Measurements from ENCODE around the gene ZNF8.
"Not testable (repeated sequence)": the region's sequence is repeated elsewhere in the genome, so short reads cannot be mapped to it uniquely, and the experiment has no call there.

ZNF8 gene

GRCh38 chr19:58252102-58252685, 26.6 kb upstream of the ZNF8 start:
- Histone ChIP-seq H3K4me3 (ENCODE audit: low read depth in 1 of 2, low read length in 1 of 2) (no peak overlapping the region), H3K27me3 (no peaks in the 10 kb centered on the region), H3K9me3 (peaks cover 81% of the 10 kb centered on the region), H3K36me3 (peaks cover 19% of the 10 kb centered on the region), H3K4me1 (ENCODE audit: control insufficient read depth in 1 of 2, insufficient read depth in 1 of 2, low read depth in 1 of 2, low read length in 1 of 2) (no peaks in the 10 kb centered on the region), H3K27ac (no peak overlapping the region)
- no peak for TF ChIP-seq CTCF (IDR thresholded peaks at IDR 0.05)

GRCh38 chr19:58258259-58258658, 20.5 kb upstream of the ZNF8 start:
- H3K9me3 ChIP-seq = peaks cover 91% of the 10 kb centered on the region
- H3K4me3 ChIP-seq (ENCODE audit: low read depth in 1 of 2, low read length in 1 of 2); H3K4me1 ChIP-seq (ENCODE audit: control insufficient read depth in 1 of 2, insufficient read depth in 1 of 2, low read depth in 1 of 2, low read length in 1 of 2); H3K27ac ChIP-seq; H3K27me3 ChIP-seq; H3K36me3 ChIP-seq: not testable (repeated sequence)

- H3K4me1 ChIP-seq (ENCODE audit: control insufficient read depth in 1 of 2, insufficient read depth in 1 of 2, low read depth in 1 of 2, low read length in 1 of 2) = no peaks in the 10 kb centered on the region
- no peak overlapping the region for H3K4me3 ChIP-seq (ENCODE audit: low read depth in 1 of 2, low read length in 1 of 2)
- TF ChIP-seq CTCF (IDR thresholded peaks at IDR 0.05) = no peak
- H3K27ac ChIP-seq = no peak overlapping the region
- no peaks in the 10 kb centered on the region for H3K36me3 ChIP-seq
- peaks cover 94% of the 10 kb centered on the region for H3K9me3 ChIP-seq
- no peaks in the 10 kb centered on the region for H3K27me3 ChIP-seq
Observed at GRCh38 chr19:58261600-58261967, 17.2 kb upstream of the ZNF8 start.

- Histone ChIP-seq H3K36me3 (no peaks in the 10 kb centered on the region), H3K9me3 (peaks cover 94% of the 10 kb centered on the region), H3K27me3 (no peaks in the 10 kb centered on the region), H3K4me3 (ENCODE audit: low read depth in 1 of 2, low read length in 1 of 2) (no peak overlapping the region), H3K27ac (no peak overlapping the region), H3K4me1 (ENCODE audit: control insufficient read depth in 1 of 2, insufficient read depth in 1 of 2, low read depth in 1 of 2, low read length in 1 of 2) (no peaks in the 10 kb centered on the region)
- TF ChIP-seq CTCF (IDR thresholded peaks at IDR 0.05) = no peak
Observed at GRCh38 chr19:58261968-58262921, 16.5 kb upstream of the ZNF8 start.

GRCh38 chr19:58262922-58263296, 15.8 kb upstream of the ZNF8 start:
- peaks cover 90% of the 10 kb centered on the region for H3K9me3 ChIP-seq
- H3K27ac ChIP-seq = no peak overlapping the region
- no peaks in the 10 kb centered on the region for H3K36me3 ChIP-seq
- H3K4me3 ChIP-seq (ENCODE audit: low read depth in 1 of 2, low read length in 1 of 2) = no peak overlapping the region
- TF ChIP-seq CTCF (IDR thresholded peaks at IDR 0.05) = no peak
- no peaks in the 10 kb centered on the region for H3K27me3 ChIP-seq
- H3K4me1 ChIP-seq (ENCODE audit: control insufficient read depth in 1 of 2, insufficient read depth in 1 of 2, low read depth in 1 of 2, low read length in 1 of 2) = no peaks in the 10 kb centered on the region

GRCh38 chr19:58265100-58265499, 13.7 kb upstream of the ZNF8 start:
- H3K4me1 ChIP-seq (ENCODE audit: control insufficient read depth in 1 of 2, insufficient read depth in 1 of 2, low read depth in 1 of 2, low read length in 1 of 2) = no peaks in the 10 kb centered on the region
- peaks cover 79% of the 10 kb centered on the region for H3K9me3 ChIP-seq
- TF ChIP-seq CTCF (IDR thresholded peaks at IDR 0.05) = no peak
- H3K4me3 ChIP-seq (ENCODE audit: low read depth in 1 of 2, low read length in 1 of 2) = no peak overlapping the region
- no peaks in the 10 kb centered on the region for H3K36me3 ChIP-seq
- H3K27ac ChIP-seq = no peak overlapping the region
- no peaks in the 10 kb centered on the region for H3K27me3 ChIP-seq

Data from neutrophil (primary cell).